ENCODE data around the gene SNAPC4.

DNA sequence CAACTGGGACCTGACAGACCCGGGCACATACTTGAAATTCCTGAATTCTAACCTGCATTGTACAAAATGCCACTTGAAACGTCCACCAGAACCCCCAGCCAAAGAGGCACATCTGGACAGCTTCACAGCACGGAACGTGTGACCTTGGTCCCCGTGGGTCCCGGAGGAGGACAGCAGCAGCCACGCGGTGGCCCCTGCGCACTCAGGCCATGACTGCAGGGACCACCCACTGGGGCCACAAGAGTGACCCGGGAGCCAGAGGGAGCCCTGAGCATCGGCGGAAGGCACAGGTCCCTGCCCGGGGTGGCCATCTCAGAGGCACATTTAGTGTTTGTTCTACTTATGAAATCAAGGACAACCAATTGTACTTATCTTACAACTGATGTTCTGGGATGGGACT is 2.1 kb upstream of the SNAPC4 start:
- TF ChIP-seq, protein P1, sequence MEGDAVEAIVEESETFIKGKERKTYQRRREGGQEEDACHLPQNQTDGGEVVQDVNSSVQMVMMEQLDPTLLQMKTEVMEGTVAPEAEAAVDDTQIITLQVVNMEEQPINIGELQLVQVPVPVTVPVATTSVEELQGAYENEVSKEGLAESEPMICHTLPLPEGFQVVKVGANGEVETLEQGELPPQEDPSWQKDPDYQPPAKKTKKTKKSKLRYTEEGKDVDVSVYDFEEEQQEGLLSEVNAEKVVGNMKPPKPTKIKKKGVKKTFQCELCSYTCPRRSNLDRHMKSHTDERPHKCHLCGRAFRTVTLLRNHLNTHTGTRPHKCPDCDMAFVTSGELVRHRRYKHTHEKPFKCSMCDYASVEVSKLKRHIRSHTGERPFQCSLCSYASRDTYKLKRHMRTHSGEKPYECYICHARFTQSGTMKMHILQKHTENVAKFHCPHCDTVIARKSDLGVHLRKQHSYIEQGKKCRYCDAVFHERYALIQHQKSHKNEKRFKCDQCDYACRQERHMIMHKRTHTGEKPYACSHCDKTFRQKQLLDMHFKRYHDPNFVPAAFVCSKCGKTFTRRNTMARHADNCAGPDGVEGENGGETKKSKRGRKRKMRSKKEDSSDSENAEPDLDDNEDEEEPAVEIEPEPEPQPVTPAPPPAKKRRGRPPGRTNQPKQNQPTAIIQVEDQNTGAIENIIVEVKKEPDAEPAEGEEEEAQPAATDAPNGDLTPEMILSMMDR (IDR thresholded peaks at IDR 0.05) = no peak
- TF ChIP-seq POLR2A (IDR thresholded peaks at IDR 0.05) = no peak

Measured in heart left ventricle (tissue), 13 donors.